WERI-Rb-1 (cell line): ENCODE results near the gene WDFY1.

Experiments used
- DNase-seq: peaks from one replicate; pipeline ENCODE4 v3.0.0-alpha.2; 2020
- H3K27ac ChIP-seq: fragments of 250-450 bp; sonication (Bioruptor Pico); 2 replicates; pipeline ENCODE4 v1.5.1; 2020; ENCODE audit warnings: mild to moderate bottlenecking, moderate library complexity
- H3K27me3 ChIP-seq: fragments of 250-450 bp; sonication (Bioruptor Pico); 2 replicates; pipeline ENCODE4 v1.5.1; 2021; ENCODE audit warnings: mild to moderate bottlenecking, low read depth, moderate library complexity; ENCODE audit not compliant: insufficient read depth, severe bottlenecking
- H3K36me3 ChIP-seq: fragments of 250-450 bp; sonication (Bioruptor Pico); 2 replicates; pipeline ENCODE4 v1.5.1; 2020; ENCODE audit warnings: mild to moderate bottlenecking, moderate library complexity
- H3K4me3 ChIP-seq: 2 replicates; pipeline ENCODE4 v1.5.1; 2011; ENCODE audit warnings: low read depth, mild to moderate bottlenecking, control low read depth, low read length
- H3K9me3 ChIP-seq: fragments of 250-450 bp; sonication (Bioruptor Pico); 2 replicates; pipeline ENCODE4 v1.5.1; 2021; ENCODE audit warnings: mild to moderate bottlenecking, moderate library complexity; ENCODE audit not compliant: severe bottlenecking
- CTCF ChIP-seq: IDR thresholded peaks from 2 replicates; pipeline ENCODE4 v1.5.1; 2011; ENCODE audit warnings: low read depth, mild to moderate bottlenecking, control low read depth, inconsistent platforms, low read length

Gene WDFY1

DNA sequence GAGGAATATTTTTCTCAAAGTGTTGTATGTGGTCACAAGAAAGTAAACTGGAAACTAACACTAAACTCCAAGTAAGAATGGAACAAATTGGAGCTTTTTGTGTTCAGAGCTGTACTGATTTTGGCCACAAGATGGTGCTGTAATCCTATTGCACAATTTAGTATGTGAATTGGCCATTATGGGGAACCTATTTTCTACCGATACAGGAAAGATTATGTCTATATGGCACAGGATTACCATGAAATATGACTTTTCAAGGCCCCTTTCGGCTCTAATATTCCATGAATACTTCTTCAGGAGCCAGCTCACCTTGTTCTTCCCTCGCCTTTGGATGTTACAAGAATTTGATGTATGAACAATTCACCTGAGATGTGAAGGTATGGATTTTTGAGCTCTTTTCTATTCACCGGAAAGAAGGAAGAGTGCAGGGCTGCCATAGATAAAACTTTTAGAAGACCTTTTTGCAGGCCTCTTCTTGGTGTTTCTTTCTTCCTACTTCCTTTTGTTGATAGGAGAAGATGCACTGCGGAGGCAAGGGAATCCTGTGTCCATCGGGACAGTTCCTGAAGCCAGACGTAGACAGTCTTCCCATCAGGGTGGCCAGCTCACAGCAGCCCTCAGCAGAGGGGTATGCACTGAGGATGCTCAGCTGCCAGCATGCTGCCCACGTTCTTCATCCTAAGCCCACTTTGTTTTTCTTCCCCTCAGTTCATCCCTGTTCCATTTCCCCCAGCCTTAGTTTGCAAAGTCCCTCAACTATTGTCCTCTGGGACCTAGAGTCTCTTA lies 25.4 kb upstream of the WDFY1 start:
- H3K27ac ChIP-seq = no peak overlapping the region
- DNase-seq = peak; percentile 34
- H3K27me3 ChIP-seq = no peaks in the 10 kb centered on the region
- H3K9me3 ChIP-seq = no peaks in the 10 kb centered on the region
- peaks cover 22% of the 10 kb centered on the region for H3K36me3 ChIP-seq
- H3K4me3 ChIP-seq = no peak overlapping the region
- peak; percentile 61 for TF ChIP-seq CTCF

GRCh38 chr2:223969856-223970255 lies 24.7 kb upstream of the WDFY1 start:
- no peaks in the 10 kb centered on the region for H3K27me3 ChIP-seq
- no peak overlapping the region for H3K27ac ChIP-seq
- H3K9me3 ChIP-seq = no peaks in the 10 kb centered on the region
- H3K36me3 ChIP-seq = peaks cover 28% of the 10 kb centered on the region
- H3K4me3 ChIP-seq = no peak overlapping the region
- no peak for TF ChIP-seq CTCF
- DNase-seq = no peak

DNA sequence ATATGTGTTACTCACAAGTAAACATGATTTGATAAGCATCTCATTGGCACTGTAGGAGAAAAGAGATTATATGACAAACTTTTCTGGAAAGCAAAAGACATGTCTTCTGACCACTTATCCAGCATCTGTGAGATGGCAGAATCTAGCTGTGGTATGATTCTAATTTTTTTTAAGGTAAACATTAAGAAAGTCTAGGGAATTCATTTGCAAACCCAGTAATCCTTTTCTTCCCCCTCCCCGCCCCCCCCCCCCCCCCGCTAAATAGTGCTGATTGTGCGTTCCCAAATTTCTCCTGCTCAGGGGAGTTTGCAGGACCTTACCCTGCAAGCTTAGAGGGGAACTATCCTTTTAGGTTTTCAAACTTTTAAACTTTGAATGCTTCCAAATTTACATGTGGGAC lies 24.2 kb upstream of the WDFY1 start:
- DNase-seq = no peak

DNA sequence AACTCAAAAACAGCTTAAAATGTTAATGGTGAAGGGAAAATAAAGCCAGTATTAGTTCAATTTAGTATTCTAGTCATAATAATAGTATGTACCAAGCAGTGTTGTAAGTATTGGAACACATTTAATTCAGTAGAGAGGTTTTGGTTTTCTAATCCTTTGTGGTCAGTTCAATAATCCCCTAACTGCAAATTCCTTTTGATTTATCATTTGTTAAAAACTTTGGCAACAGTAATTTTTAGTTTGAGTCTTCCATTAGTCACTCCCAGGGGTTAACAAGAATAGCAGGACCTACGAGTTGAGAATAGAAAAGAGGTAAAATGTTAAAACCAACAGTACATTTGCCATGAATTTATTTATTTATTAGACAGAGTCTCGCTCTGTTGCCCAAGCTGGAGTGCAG lies 22.8 kb upstream of the WDFY1 start:
- Histone ChIP-seq H3K4me3 (no peak overlapping the region), H3K27ac (no peak overlapping the region), H3K36me3 (peaks cover 44% of the 10 kb centered on the region), H3K9me3 (no peaks in the 10 kb centered on the region), H3K27me3 (no peaks in the 10 kb centered on the region)
- TF ChIP-seq CTCF = no peak
- no peak for DNase-seq

More for the DNA sequence above, 24.2 kb upstream of the WDFY1 start:
- H3K36me3 ChIP-seq = peaks cover 31% of the 10 kb centered on the region
- no peaks in the 10 kb centered on the region for H3K27me3 ChIP-seq
- H3K4me3 ChIP-seq = no peak overlapping the region
- TF ChIP-seq CTCF = no peak
- no peaks in the 10 kb centered on the region for H3K9me3 ChIP-seq
- no peak overlapping the region for H3K27ac ChIP-seq

- DNase-seq = no peak
- Histone ChIP-seq H3K4me3 (no peak overlapping the region), H3K36me3 (peaks cover 58% of the 10 kb centered on the region), H3K9me3 (no peaks in the 10 kb centered on the region), H3K27ac (no peak overlapping the region), H3K27me3 (no peaks in the 10 kb centered on the region)
- TF ChIP-seq CTCF = no peak
Observed at GRCh38 chr2:223959688-223960087, 14.6 kb upstream of the WDFY1 start.
